Tibial nerve (tissue), 4 donors: ENCODE measurements around the gene OLFM1. TPM values are rescaled to one million over a fixed set of nuclear protein-coding genes. Genes with fewer than 3 reads are reported as not detected.

Experiments
- DNase-seq, 2 donors: peaks; one replicate each; pipeline ENCODE4 v3.0.0-alpha.2; 2019; ENCODE audit warnings: low spot score in 2 of 2
- H3K27ac ChIP-seq, 4 donors: fragments of 200-600 bp; sonication (generic) in 3 of 4; one replicate each; pipeline ENCODE4 v1.5.1; 2017 to 2019; ENCODE audit warnings: mild to moderate bottlenecking in 1 of 4
- H3K27me3 ChIP-seq, 2 donors: fragments of 200-600 bp; sonication (generic) in 1 of 2; one replicate each; pipeline versions ENCODE4 v1.5.1 to v1.6.0; 2017 to 2019
- H3K36me3 ChIP-seq, 3 donors: fragments of 200-600 bp; sonication (generic); one replicate each; pipeline ENCODE4 v1.5.1; 2018 to 2019
- H3K4me1 ChIP-seq, 4 donors: fragments of 200-600 bp; sonication (generic) in 3 of 4; one replicate each; pipeline ENCODE4 v1.5.1; 2017 to 2019
- H3K4me3 ChIP-seq, 4 donors: fragments of 200-600 bp; sonication (generic) in 3 of 4; one replicate each; pipeline ENCODE4 v1.5.1; 2017 to 2019; ENCODE audit warnings: mild to moderate bottlenecking in 1 of 4, moderate library complexity in 1 of 4
- H3K9me3 ChIP-seq, 4 donors: fragments of 200-600 bp; sonication (generic) in 3 of 4; one replicate each; pipeline ENCODE4 v1.5.1; 2017 to 2019
- CTCF ChIP-seq, 5 experiments: fragments of 200-600 bp in 3 of 5; fragments of 450-650 bp in 2 of 5; sonication (generic) in 3 of 5; IDR thresholded peaks; one replicate each; pipeline ENCODE4 v1.5.1; 2016 to 2019; ENCODE audit warnings: antibody characterized with exemption in 5 of 5, mild to moderate bottlenecking in 3 of 5, moderate library complexity in 2 of 5
- EP300 ChIP-seq, 2 donors: sonication (generic); formaldehyde crosslinking; IDR thresholded peaks; one replicate each; pipeline ENCODE4 v1.6.1; 2017; ENCODE audit warnings: antibody characterized with exemption in 2 of 2, mild to moderate bottlenecking in 1 of 2
- POLR2A ChIP-seq, 2 donors: fragments of 450-650 bp; IDR thresholded peaks; one replicate each; pipeline ENCODE4 v1.6.1; 2017; ENCODE audit warnings: antibody characterized with exemption in 2 of 2, mild to moderate bottlenecking in 2 of 2, moderate library complexity in 2 of 2
- WGBS, 2 donors: methylation state at CpG; one replicate each; pipeline ENCODE4 v1.1.5; 2018; 5-methylcytosine and 5-hydroxymethylcytosine counted together
- total RNA-seq, 4 donors: library from RNA; depleted of rRNA; stranded (reverse); fragments of >200 nt; gene quantifications; one replicate each; pipeline ENCODE4 v1.1.0, GENCODE V29; 2016

Gene OLFM1
- total RNA-seq, 4 donors from 2014 or later = 30.3 to 63.8 (median 38.3) TPM

GRCh38 chr9:135070198-135070951, 17.1 kb upstream of the OLFM1 start:
- no peak overlapping the region for H3K4me3 ChIP-seq
- TF ChIP-seq EP300 (IDR thresholded peaks at IDR 0.05) = no peak
- TF ChIP-seq CTCF (IDR thresholded peaks at IDR 0.05) = no peak
- no peak for TF ChIP-seq POLR2A (IDR thresholded peaks at IDR 0.05)
- peaks cover 0 to 9% (median 0%) of the 10 kb centered on the region in 4 donors for H3K4me1 ChIP-seq
- no peaks in the 10 kb centered on the region for H3K36me3 ChIP-seq
- no peaks in the 10 kb centered on the region for H3K9me3 ChIP-seq
- peaks cover 0 to 43% of the 10 kb centered on the region in 2 donors for H3K27me3 ChIP-seq
- DNase-seq = peak in 1 of 2 donors; percentile 8
- no peak overlapping the region for H3K27ac ChIP-seq
- WGBS, 2 donors = 44 to 48% methylated on average over 14 to 20 of the region's 22 CpGs

DNA sequence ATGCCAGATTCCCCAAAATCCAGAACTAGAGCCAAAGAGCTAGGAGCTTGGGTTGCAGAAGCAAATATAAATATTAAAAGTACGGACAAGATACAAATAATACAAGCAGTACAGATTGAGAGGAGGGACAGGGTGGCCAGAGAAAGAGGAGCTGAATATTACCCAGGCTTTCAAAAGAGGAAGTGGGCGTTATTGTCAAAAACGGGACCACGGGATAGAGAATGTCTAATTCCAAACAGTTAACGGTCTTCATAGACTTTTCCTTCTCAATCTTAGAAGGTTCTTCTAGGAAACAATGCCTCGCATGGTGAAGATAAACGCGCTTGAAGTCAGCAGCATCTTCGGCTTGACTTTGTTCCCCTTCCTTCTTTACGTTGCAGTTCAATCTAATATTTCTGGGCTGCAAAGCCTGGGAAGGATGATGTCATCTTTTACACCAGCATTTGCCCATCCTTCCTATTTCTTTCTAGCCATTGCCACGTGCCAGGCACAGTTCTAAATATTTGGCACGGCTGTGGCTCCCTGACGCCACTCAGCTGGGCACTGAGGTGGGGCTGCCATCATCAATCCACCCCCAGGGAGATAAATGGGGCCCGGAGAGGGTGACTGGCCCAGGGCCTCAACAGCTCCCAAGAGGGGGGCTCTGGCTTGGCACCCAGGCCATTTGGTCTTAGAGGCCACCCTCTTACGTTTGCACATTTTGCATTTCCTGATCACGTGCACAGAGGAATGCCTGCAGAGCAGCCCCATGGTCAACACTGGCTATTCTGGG, 16.3 kb upstream of the OLFM1 start:
- Histone ChIP-seq H3K27me3 (peaks cover 0 to 42% of the 10 kb centered on the region in 2 donors), H3K27ac (no peak overlapping the region), H3K36me3 (no peaks in the 10 kb centered on the region), H3K4me3 (no peak overlapping the region), H3K9me3 (no peaks in the 10 kb centered on the region), H3K4me1 (peaks cover 0 to 17% (median 0%) of the 10 kb centered on the region in 4 donors)
- WGBS, 2 donors = 71 to 74% methylated on average over 16 of the region's 16 CpGs
- TF ChIP-seq CTCF (IDR thresholded peaks at IDR 0.05) (no peak), EP300 (IDR thresholded peaks at IDR 0.05) (no peak), POLR2A (IDR thresholded peaks at IDR 0.05) (no peak)
- DNase-seq = no peak

DNA sequence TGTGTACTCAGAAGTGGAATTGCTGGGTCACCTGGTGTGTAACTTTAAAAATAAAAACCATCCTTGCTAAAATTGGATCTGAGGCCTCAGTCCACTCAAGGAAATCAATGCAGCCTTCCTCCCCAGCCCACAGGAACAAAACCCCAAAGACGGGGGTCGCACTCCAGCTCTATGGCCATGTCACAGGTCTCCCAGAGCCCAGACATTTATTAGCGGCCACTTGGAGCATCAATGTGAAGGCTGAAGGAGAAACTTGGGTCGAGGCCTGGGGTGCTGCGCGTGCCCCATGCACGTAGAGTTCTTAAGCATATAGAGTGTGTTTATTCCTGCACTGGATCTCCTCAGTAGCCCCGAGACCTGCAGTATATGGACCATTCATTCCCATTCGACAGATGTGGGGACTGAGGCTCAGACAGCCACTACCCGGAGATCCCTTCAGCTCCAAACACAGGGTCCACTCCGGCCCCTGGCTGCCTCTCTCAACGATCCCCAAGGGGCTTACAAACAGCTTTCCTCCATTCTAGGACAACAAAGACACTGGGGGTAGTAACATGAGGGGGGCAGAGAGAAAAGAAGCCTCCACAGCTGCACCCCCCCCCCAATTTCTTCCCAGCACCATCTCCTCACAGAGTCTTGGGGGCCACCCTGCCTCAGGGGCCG, 14.3 kb upstream of the OLFM1 start:
- H3K4me1 ChIP-seq = peaks cover 0 to 34% (median 0%) of the 10 kb centered on the region in 4 donors
- H3K27ac ChIP-seq = no peak overlapping the region
- no peak for DNase-seq
- no peak overlapping the region for H3K4me3 ChIP-seq
- no peak for TF ChIP-seq POLR2A (IDR thresholded peaks at IDR 0.05)
- TF ChIP-seq EP300 (IDR thresholded peaks at IDR 0.05) = no peak
- no peak for TF ChIP-seq CTCF (IDR thresholded peaks at IDR 0.05)
- no peaks in the 10 kb centered on the region for H3K36me3 ChIP-seq
- no peaks in the 10 kb centered on the region for H3K9me3 ChIP-seq
- peaks cover 0 to 32% of the 10 kb centered on the region in 2 donors for H3K27me3 ChIP-seq
- 83 to 86% methylated on average over 13 of the region's 13 CpGs for WGBS, 2 donors

DNA sequence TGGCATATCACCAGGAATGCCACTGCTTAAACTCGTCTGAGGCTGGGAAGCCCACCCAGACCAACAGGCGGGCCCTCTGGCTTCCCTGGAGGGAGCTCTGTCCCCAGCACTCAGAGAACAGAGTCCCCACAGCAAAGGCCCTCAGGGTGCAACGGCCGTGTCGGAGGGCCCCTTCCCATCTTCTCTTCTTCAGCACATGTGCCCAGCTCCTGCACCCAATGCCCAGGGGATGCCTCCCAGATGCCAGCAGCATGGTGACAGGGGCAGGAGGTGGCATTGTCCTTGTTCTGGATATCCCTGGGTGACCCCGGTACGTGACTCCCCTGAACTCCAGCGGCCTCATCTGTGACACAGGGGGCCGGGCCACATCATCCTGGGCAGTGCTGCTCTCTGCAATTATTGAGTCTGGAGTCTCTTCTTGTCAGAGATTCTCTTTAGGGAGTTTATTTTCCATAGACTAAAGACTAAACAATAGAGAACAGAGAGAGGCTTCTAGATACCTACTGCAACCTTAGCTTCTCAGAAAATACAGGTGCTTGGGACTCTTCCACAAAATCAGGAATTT, 13.6 kb upstream of the OLFM1 start:
- Histone ChIP-seq H3K27me3 (peaks cover 0 to 28% of the 10 kb centered on the region in 2 donors), H3K9me3 (no peaks in the 10 kb centered on the region), H3K4me3 (no peak overlapping the region), H3K27ac (no peak overlapping the region), H3K36me3 (no peaks in the 10 kb centered on the region), H3K4me1 (peaks cover 0 to 34% (median 0%) of the 10 kb centered on the region in 4 donors)
- 91 to 92% methylated on average over 7 to 9 of the region's 9 CpGs for WGBS, 2 donors
- DNase-seq = no peak
- TF ChIP-seq POLR2A (IDR thresholded peaks at IDR 0.05) (no peak), EP300 (IDR thresholded peaks at IDR 0.05) (no peak), CTCF (IDR thresholded peaks at IDR 0.05) (no peak)
